Astrocyte (in vitro differentiated cells and primary cell): ENCODE results near the gene ADAMTS17. TPM values are rescaled to one million over a fixed set of nuclear protein-coding genes. Genes with fewer than 3 reads are reported as not detected.

Source experiments
- DNase-seq: peaks from one replicate; pipeline ENCODE4 v3.0.0-alpha.2; 2010; ENCODE audit warnings: low read depth
- FAIRE-seq: peaks from 2 replicates; lab custom pipeline; 2011; peaks lifted over from hg19 to GRCh38; lab: Jason Lieb, UNC
- H2AFZ ChIP-seq: 2 replicates; pipeline ENCODE4 v1.6.0; 2012; ENCODE audit warnings: low read depth, low read length, inconsistent platforms
- H3K27ac ChIP-seq: 2 replicates; pipeline ENCODE4 v1.5.1; 2011; ENCODE audit warnings: low read depth, low read length, inconsistent platforms
- H3K27me3 ChIP-seq: 2 replicates; pipeline ENCODE4 v1.6.0; 2011; ENCODE audit warnings: low read length, inconsistent platforms; ENCODE audit not compliant: insufficient read depth
- H3K36me3 ChIP-seq: 2 replicates; pipeline ENCODE4 v1.5.1; 2011; ENCODE audit warnings: low read length, inconsistent platforms; ENCODE audit not compliant: insufficient read depth
- H3K4me1 ChIP-seq: 2 replicates; pipeline ENCODE4 v1.5.1; 2011; ENCODE audit warnings: low read length, inconsistent platforms; ENCODE audit not compliant: insufficient read depth
- H3K4me2 ChIP-seq: 2 replicates; pipeline ENCODE4 v1.6.0; 2012; ENCODE audit warnings: low read length, inconsistent platforms
- H3K4me3 ChIP-seq: 2 replicates; pipeline ENCODE4 v1.5.1; 2011; ENCODE audit warnings: low read depth, mild to moderate bottlenecking, low read length, inconsistent platforms; ENCODE audit not compliant: insufficient read depth
- H3K79me2 ChIP-seq: 2 replicates; pipeline ENCODE4 v1.6.0; 2012; ENCODE audit warnings: mild to moderate bottlenecking, low read length, inconsistent platforms; ENCODE audit not compliant: insufficient read depth
- H3K9ac ChIP-seq: 2 replicates; pipeline ENCODE4 v1.6.0; 2012; ENCODE audit warnings: mild to moderate bottlenecking, low read length, inconsistent platforms
- H3K9me3 ChIP-seq: 2 replicates; pipeline ENCODE4 v1.5.1; 2012; ENCODE audit warnings: low read depth, mild to moderate bottlenecking, low read length, inconsistent platforms; ENCODE audit not compliant: insufficient read depth
- H4K20me1 ChIP-seq: 2 replicates; pipeline ENCODE4 v1.6.0; 2012; ENCODE audit warnings: low read length, inconsistent platforms; ENCODE audit not compliant: insufficient read depth
- H3K27ac Mint-ChIP-seq: one replicate; pipeline ENCODE4 v1.8.0; 2021; ENCODE audit warnings: mild to moderate bottlenecking, mixed read lengths; ENCODE audit not compliant: unreplicated experiment
- H3K27me3 Mint-ChIP-seq: one replicate; pipeline ENCODE4 v1.8.0; 2021; ENCODE audit warnings: low read depth, mixed read lengths; ENCODE audit not compliant: unreplicated experiment
- H3K36me3 Mint-ChIP-seq: one replicate; pipeline ENCODE4 v1.8.0; 2021; ENCODE audit warnings: low read depth, mixed read lengths; ENCODE audit not compliant: unreplicated experiment
- H3K4me1 Mint-ChIP-seq: one replicate; pipeline ENCODE4 v1.8.0; 2021; ENCODE audit warnings: low read depth, mixed read lengths; ENCODE audit not compliant: unreplicated experiment
- H3K4me3 Mint-ChIP-seq: one replicate; pipeline ENCODE4 v1.8.0; 2021; ENCODE audit warnings: mild to moderate bottlenecking, moderate library complexity, mixed read lengths; ENCODE audit not compliant: unreplicated experiment
- H3K9me3 Mint-ChIP-seq: one replicate; pipeline ENCODE4 v1.8.0; 2021; ENCODE audit warnings: mild to moderate bottlenecking, mixed read lengths; ENCODE audit not compliant: unreplicated experiment
- EZH2 ChIP-seq: IDR thresholded peaks from 2 replicates; pipeline ENCODE4 v1.6.1; 2012; ENCODE audit warnings: mild to moderate bottlenecking, low read length, inconsistent platforms; ENCODE audit not compliant: insufficient read depth
- total RNA-seq: library from RNA; stranded (reverse); gene quantifications from 2 replicates; pipeline ENCODE4 v1.2.1, GENCODE V29; 2021
- TF ChIP-seq, protein P1 (sequence below): IDR thresholded peaks from 2 replicates; pipeline ENCODE4 v1.5.1; 2011; ENCODE audit warnings: low read depth, mild to moderate bottlenecking, inconsistent platforms, low read length, moderate library complexity; ENCODE audit not compliant: insufficient read depth

Gene ADAMTS17
- total RNA-seq, 1 donor from 2014 or later: 0.27 TPM

DNA sequence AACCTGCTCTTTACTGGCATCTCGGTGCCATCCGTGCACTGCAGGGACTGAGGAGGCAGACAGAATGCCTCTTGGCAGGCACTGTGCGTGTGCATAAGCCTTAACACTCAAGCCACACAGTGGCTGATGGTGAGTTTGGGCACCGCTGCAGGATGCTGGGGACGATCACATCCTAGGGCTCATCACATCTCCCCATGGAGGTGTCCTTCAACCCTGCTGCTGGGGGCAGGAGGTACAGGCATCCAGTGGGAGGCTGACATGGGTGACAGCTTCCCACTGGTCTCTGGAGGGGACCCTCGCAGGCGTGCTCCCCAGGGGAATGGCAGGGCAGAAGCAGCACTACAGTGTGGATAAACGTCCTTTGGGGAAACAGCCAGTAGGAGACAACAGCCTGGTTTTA, 190.9 kb downstream of the ADAMTS17 start:
- Mint-ChIP-seq H3K4me3 (no peak overlapping the region), H3K36me3 (peaks cover 2% of the 10 kb centered on the region), H3K9me3 (peaks cover 19% of the 10 kb centered on the region), H3K27ac (peak overlapping the region; percentile 3), H3K27me3 (peaks cover 26% of the 10 kb centered on the region), H3K4me1 (no peaks in the 10 kb centered on the region)
- no peaks in the 10 kb centered on the region for H3K27me3 ChIP-seq
- no peak overlapping the region for H3K4me2 ChIP-seq
- DNase-seq (no peak), FAIRE-seq (no peak)
- H3K27ac ChIP-seq: no peak overlapping the region
- no peaks in the 10 kb centered on the region for H4K20me1 ChIP-seq
- H3K4me1 ChIP-seq: no peaks in the 10 kb centered on the region
- H3K9me3 ChIP-seq: peaks cover 9% of the 10 kb centered on the region
- no peaks in the 10 kb centered on the region for H3K36me3 ChIP-seq
- no peak overlapping the region for H3K4me3 ChIP-seq
- H2AFZ ChIP-seq: no peak overlapping the region
- H3K79me2 ChIP-seq: no peaks in the 10 kb centered on the region
- no peak overlapping the region for H3K9ac ChIP-seq
- no peak for TF ChIP-seq EZH2
- TF ChIP-seq, protein P1, sequence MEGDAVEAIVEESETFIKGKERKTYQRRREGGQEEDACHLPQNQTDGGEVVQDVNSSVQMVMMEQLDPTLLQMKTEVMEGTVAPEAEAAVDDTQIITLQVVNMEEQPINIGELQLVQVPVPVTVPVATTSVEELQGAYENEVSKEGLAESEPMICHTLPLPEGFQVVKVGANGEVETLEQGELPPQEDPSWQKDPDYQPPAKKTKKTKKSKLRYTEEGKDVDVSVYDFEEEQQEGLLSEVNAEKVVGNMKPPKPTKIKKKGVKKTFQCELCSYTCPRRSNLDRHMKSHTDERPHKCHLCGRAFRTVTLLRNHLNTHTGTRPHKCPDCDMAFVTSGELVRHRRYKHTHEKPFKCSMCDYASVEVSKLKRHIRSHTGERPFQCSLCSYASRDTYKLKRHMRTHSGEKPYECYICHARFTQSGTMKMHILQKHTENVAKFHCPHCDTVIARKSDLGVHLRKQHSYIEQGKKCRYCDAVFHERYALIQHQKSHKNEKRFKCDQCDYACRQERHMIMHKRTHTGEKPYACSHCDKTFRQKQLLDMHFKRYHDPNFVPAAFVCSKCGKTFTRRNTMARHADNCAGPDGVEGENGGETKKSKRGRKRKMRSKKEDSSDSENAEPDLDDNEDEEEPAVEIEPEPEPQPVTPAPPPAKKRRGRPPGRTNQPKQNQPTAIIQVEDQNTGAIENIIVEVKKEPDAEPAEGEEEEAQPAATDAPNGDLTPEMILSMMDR: no peak

DNA sequence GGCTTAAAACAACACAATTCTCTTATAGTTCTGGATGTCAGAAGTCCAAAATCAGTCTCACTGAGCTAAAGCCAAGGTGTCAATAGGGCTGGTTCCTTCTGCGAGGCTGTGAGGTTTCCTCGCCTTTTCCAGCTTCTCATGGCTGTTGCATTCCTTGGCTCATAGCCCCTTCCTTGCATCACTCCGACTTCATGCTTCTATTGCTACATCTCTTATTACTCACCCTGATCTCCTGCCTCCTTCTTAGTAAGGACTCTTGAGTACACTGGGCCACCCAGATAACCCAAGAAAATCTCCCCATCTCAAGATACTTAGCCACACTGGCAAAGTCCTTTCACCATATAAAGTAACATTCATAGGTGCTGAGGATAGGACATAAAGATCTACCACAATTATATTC, 193.9 kb downstream of the ADAMTS17 start:
- peaks cover 2% of the 10 kb centered on the region for H3K36me3 Mint-ChIP-seq
- FAIRE-seq (no peak), DNase-seq (no peak)
- no peak overlapping the region for H2AFZ ChIP-seq
- no peak overlapping the region for H3K4me2 ChIP-seq
- H3K27me3 ChIP-seq: no peaks in the 10 kb centered on the region
- H3K9me3 Mint-ChIP-seq: peaks cover 19% of the 10 kb centered on the region
- H3K4me1 ChIP-seq: no peaks in the 10 kb centered on the region
- H3K27me3 Mint-ChIP-seq: peaks cover 25% of the 10 kb centered on the region
- H3K4me1 Mint-ChIP-seq: no peaks in the 10 kb centered on the region
- no peak overlapping the region for H3K27ac Mint-ChIP-seq
- no peak overlapping the region for H3K4me3 ChIP-seq
- no peaks in the 10 kb centered on the region for H3K79me2 ChIP-seq
- TF ChIP-seq EZH2: no peak
- TF ChIP-seq, protein P1: no peak
- H3K4me3 Mint-ChIP-seq: no peak overlapping the region
- peaks cover 9% of the 10 kb centered on the region for H3K9me3 ChIP-seq
- no peak overlapping the region for H3K9ac ChIP-seq
- no peaks in the 10 kb centered on the region for H4K20me1 ChIP-seq
- H3K36me3 ChIP-seq: no peaks in the 10 kb centered on the region
- H3K27ac ChIP-seq: no peak overlapping the region

DNA sequence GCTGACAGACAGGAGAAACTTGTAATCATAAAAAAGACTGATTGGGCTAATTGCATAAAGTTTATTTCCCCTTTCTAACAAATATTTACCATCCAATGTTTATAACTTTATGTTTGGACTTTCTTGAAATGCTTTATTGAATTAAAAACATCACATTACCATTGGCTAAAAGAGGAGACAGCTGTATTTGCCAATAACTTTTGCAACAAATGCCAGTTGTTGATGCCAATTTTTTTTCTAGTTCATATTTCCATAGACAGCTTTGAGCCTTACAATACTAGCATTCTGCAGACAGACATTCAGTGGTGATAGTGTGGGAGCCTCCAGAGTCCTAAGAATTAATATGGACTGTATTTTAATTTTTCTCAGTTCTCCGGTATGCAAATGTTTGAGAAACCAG, 198.4 kb downstream of the ADAMTS17 start:
- Histone ChIP-seq H3K9ac (no peak overlapping the region), H3K27me3 (no peaks in the 10 kb centered on the region), H4K20me1 (no peaks in the 10 kb centered on the region), H3K27ac (no peak overlapping the region), H3K4me2 (no peak overlapping the region), H2AFZ (no peak overlapping the region), H3K9me3 (peaks cover 9% of the 10 kb centered on the region), H3K36me3 (no peaks in the 10 kb centered on the region), H3K4me3 (no peak overlapping the region), H3K4me1 (no peaks in the 10 kb centered on the region), H3K79me2 (no peaks in the 10 kb centered on the region)
- DNase-seq (no peak), FAIRE-seq (no peak)
- no peak overlapping the region for H3K27ac Mint-ChIP-seq
- no peak for TF ChIP-seq EZH2
- TF ChIP-seq, protein P1: no peak
- H3K27me3 Mint-ChIP-seq: peaks cover 19% of the 10 kb centered on the region
- peaks cover 7% of the 10 kb centered on the region for H3K9me3 Mint-ChIP-seq
- H3K36me3 Mint-ChIP-seq: no peaks in the 10 kb centered on the region
- H3K4me1 Mint-ChIP-seq: peaks cover 6% of the 10 kb centered on the region
- H3K4me3 Mint-ChIP-seq: no peak overlapping the region
